ENCODE data around the gene SCP2.
A peak's percentile ranks its signal among the peaks of the same experiment; 100 is the strongest.

SCP2 gene

DNA sequence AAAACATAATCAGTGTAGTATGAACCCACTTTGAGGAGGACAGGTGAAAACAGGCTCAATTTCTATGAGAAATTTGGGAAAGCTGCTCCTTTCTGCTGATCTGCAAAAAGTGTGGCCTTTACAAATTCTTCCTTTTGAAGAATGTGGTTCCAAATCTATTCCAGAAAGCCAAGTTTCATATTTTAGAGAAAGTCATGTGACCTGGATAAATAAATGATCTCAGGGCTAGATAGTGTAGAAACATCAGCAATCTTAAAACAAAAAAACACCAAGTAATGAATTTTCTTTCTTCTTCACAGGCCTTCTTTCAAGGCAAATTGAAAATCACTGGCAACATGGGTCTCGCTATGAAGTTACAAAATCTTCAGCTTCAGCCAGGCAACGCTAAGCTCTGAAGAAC lies 123.2 kb downstream of the SCP2 start:
- Histone ChIP-seq H3K9ac (ENCODE audit: low read length) (no peak overlapping the region), H3K27me3 (ENCODE audit: control insufficient read depth, insufficient read depth, low read length) (no peaks in the 10 kb centered on the region), H3K4me1 (ENCODE audit: control insufficient read depth, insufficient read depth, low read length) (peaks cover 22% of the 10 kb centered on the region), H3K9me3 (ENCODE audit: control insufficient read depth, low read length) (no peaks in the 10 kb centered on the region), H3K36me3 (ENCODE audit: control insufficient read depth, insufficient read depth, low read length) (no peaks in the 10 kb centered on the region), H3K4me3 (ENCODE audit: low read length) (no peak overlapping the region)

DNA sequence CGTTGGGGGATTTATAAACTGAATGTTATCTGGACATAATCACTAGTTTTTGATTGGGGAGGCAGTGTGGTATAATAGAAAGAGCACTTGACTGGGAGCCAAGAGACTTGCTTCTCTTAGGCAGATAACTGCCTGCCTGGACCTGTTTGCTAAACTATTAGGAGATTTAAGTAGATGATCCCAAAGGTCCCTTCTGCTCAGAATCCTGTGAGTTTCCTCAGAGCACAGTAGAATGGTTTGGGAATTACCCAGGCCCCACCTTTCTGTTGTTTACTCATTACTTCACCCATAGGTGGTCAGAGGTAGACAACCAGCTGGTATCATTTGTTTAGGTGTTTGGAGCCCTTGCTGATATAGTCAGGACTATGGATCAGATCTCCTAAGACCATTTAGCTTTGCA lies 124.6 kb downstream of the SCP2 start:
- Histone ChIP-seq H3K9me3 (ENCODE audit: control insufficient read depth, low read length) (no peaks in the 10 kb centered on the region), H3K4me1 (ENCODE audit: control insufficient read depth, insufficient read depth, low read length) (peaks cover 16% of the 10 kb centered on the region), H3K36me3 (ENCODE audit: control insufficient read depth, insufficient read depth, low read length) (no peaks in the 10 kb centered on the region), H3K9ac (ENCODE audit: low read length) (no peak overlapping the region), H3K27me3 (ENCODE audit: control insufficient read depth, insufficient read depth, low read length) (no peaks in the 10 kb centered on the region), H3K4me3 (ENCODE audit: low read length) (no peak overlapping the region)

DNA sequence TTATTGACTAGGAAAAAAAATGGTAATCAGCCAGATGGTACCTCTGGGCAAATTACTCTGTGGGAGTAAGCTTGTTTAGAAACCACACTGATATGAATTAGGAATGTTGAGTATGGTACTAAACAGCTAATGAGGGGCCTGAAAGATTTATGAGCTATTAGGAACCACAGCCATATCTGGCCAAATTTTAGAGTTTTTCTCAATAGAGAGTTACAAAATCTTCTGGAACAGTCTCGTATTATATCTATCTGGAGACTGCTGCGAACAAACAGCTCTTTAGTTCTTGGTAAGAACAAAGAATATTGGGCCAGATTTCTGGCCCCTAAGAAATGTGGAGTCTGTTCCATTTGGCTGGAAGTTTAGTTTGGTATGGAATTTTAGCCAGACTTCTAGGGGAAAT lies 130.1 kb downstream of the SCP2 start:
- H3K27me3 ChIP-seq (ENCODE audit: control insufficient read depth, insufficient read depth, low read length) = peaks cover 15% of the 10 kb centered on the region
- no peak overlapping the region for H3K4me3 ChIP-seq (ENCODE audit: low read length)
- peaks cover 6% of the 10 kb centered on the region for H3K4me1 ChIP-seq (ENCODE audit: control insufficient read depth, insufficient read depth, low read length)
- no peak overlapping the region for H3K9ac ChIP-seq (ENCODE audit: low read length)
- H3K9me3 ChIP-seq (ENCODE audit: control insufficient read depth, low read length) = no peaks in the 10 kb centered on the region
- H3K36me3 ChIP-seq (ENCODE audit: control insufficient read depth, insufficient read depth, low read length) = no peaks in the 10 kb centered on the region

DNA sequence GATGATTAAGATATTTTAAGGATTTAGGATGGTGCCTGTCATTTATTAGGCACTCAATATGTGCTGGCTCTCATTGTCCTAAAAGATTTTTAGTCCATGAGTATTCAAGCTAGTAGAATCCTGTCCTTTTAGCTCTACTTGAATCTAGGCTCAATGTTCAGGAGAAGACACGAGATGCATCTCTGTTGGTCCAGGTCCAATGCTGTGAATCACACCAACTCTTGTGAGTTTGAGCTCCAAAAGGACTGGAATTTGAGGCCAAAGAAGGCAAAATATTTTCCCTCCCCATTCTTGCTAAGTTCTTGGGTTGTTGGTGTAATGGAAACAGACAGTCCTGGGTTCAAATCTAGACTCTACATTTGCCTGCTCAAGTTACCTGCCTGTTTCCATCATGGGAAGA lies 133.5 kb downstream of the SCP2 start:
- Histone ChIP-seq H3K9me3 (ENCODE audit: control insufficient read depth, low read length) (no peaks in the 10 kb centered on the region), H3K27me3 (ENCODE audit: control insufficient read depth, insufficient read depth, low read length) (peaks cover 38% of the 10 kb centered on the region), H3K36me3 (ENCODE audit: control insufficient read depth, insufficient read depth, low read length) (no peaks in the 10 kb centered on the region), H3K9ac (ENCODE audit: low read length) (no peak overlapping the region), H3K4me3 (ENCODE audit: low read length) (no peak overlapping the region), H3K4me1 (ENCODE audit: control insufficient read depth, insufficient read depth, low read length) (peaks cover 6% of the 10 kb centered on the region)

DNA sequence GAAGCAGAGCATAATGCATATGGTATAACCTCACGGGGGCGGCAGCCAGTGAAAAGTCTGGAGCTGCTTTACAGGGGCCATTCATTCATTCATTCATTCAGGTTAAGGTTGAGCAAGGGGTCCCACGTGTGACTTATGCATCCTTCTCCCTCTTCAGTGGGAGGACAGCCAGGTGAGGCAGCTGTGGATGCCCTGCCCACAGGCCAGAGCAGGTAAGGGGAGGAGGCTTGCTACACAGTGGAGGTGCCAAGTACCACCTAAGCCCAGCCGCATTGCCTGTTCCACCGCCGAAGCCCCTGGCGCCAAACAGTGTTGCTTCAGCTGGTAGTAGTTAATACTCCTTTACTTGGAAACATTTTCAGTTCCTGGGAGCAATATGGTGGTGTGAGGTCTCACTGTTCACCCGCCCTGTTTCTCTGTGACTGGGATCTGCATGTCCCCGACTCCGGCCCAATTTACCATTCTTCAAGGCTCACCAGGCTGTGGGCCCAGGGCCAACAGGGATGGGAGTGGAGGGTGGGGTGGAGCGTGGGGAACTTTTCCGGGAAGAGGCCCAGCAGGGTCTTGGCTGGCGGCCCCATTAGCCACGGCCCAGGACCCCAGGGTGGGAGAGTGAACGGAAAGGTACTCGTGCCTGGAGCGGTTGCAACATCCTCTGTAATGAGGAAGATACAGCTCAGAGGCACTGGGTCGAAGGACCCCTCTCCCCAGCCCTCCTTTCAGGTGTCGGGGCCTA lies 134.2 kb downstream of the SCP2 start:
- Histone ChIP-seq H3K4me1 (ENCODE audit: control insufficient read depth, insufficient read depth, low read length) (peaks cover 6% of the 10 kb centered on the region), H3K36me3 (ENCODE audit: control insufficient read depth, insufficient read depth, low read length) (no peaks in the 10 kb centered on the region), H3K9me3 (ENCODE audit: control insufficient read depth, low read length) (no peaks in the 10 kb centered on the region), H3K9ac (ENCODE audit: low read length) (peak overlapping the region; percentile 50), H3K27me3 (ENCODE audit: control insufficient read depth, insufficient read depth, low read length) (peaks cover 38% of the 10 kb centered on the region), H3K4me3 (ENCODE audit: low read length) (no peak overlapping the region)

GRCh38 chr1:53061859-53062707 lies 135.0 kb downstream of the SCP2 start, which contains the start of gene PODN:
TSS of gene PODN (plus strand) at chr1:53062213. CDS start at chr1:53069856, 7,643 bp downstream.
- H3K4me3 ChIP-seq (ENCODE audit: low read length) = no peak within 1 kb of the TSS
- H3K27me3 ChIP-seq (ENCODE audit: control insufficient read depth, insufficient read depth, low read length) = peaks cover 38% of the 10 kb centered on the region
- H3K4me1 ChIP-seq (ENCODE audit: control insufficient read depth, insufficient read depth, low read length) = peaks cover 6% of the 10 kb centered on the region
- no peaks in the 10 kb centered on the region for H3K9me3 ChIP-seq (ENCODE audit: control insufficient read depth, low read length)
- peak within 1 kb of the TSS; percentile 64 for H3K9ac ChIP-seq (ENCODE audit: low read length)
- no peaks in the 10 kb centered on the region for H3K36me3 ChIP-seq (ENCODE audit: control insufficient read depth, insufficient read depth, low read length)

DNA sequence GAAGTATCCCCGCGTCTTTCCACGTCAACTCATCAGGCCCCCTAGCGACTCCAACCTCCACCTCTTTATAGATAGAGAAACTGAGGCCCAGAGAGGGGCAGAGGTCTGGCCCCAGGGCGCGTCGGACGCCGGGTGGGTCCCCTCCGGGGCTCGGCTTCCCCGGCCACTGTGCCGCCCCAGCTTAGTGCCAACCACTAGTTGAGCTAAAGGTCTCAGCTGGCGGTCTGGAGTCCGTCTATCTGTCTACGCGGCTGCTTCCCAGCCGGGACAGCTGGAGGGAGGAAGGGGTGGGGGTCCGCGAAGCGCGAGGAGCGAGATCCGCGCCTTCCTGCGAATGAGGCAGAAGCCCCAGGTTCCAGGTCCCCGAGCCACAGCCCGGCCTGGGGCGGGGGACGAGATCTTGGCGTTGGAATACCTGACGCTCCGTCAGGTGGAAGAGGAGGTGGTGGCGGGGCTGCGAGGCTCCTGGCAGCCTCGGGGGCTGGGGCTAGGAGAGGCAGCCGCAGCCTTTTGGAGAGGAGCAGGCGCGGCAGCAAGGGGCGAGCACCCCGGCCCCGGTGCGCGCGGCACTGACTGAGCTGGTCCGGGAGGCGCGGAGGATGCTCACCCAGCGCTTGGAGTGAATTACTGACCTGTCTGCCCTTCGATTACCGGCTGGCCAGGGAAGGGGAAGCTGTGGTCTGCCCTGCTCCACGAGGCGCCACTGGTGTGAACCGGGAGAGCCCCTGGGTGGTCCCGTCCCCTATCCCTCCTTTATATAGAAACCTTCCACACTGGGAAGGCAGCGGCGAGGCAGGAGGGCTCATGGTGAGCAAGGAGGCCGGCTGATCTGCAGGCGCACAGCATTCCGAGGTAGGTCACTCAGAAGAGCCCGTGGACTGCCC lies 135.9 kb downstream of the SCP2 start:
- Histone ChIP-seq H3K9me3 (ENCODE audit: control insufficient read depth, low read length) (no peaks in the 10 kb centered on the region), H3K4me3 (ENCODE audit: low read length) (no peak overlapping the region), H3K27me3 (ENCODE audit: control insufficient read depth, insufficient read depth, low read length) (peaks cover 38% of the 10 kb centered on the region), H3K4me1 (ENCODE audit: control insufficient read depth, insufficient read depth, low read length) (peaks cover 6% of the 10 kb centered on the region), H3K9ac (ENCODE audit: low read length) (peak overlapping the region; percentile 64), H3K36me3 (ENCODE audit: control insufficient read depth, insufficient read depth, low read length) (no peaks in the 10 kb centered on the region)

DNA sequence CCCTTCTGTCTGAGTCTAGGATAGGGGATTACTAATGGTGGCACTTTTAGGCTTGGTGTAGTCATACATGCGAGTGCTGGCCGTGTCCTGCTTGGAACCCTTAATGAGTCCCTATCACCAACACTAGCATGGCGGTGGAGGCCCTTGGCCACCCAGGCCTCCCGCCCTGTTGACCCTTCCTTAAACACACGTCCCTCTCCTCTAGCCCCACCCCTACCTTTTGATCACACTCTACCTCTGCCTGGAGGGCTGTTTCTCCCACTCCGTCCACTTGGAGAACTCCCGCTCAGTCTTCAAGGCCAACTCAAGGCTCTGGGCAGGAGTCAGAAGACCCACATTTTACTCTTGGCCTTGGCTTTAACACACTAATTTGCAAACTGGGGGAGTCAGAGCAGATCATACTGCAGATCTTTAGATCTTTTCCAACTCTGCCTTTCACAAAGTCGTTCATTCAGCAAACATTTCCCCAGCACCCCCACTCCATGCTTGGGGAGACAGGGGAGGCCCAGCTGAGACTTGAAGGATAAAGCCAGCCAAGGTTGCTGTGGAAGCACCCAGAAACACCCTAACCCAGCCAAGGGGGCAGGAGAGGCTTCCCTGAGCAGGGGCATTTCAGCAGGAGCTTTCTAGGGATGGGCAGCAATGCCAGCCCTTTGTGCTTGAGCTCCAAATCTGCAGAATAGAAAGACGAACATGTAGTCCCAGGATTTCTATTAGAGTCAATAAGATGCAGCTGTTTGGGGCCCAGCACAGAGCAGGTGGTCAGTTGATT lies 136.9 kb downstream of the SCP2 start:
- no peak overlapping the region for H3K4me3 ChIP-seq (ENCODE audit: low read length)
- peaks cover 6% of the 10 kb centered on the region for H3K4me1 ChIP-seq (ENCODE audit: control insufficient read depth, insufficient read depth, low read length)
- no peaks in the 10 kb centered on the region for H3K36me3 ChIP-seq (ENCODE audit: control insufficient read depth, insufficient read depth, low read length)
- peaks cover 38% of the 10 kb centered on the region for H3K27me3 ChIP-seq (ENCODE audit: control insufficient read depth, insufficient read depth, low read length)
- H3K9ac ChIP-seq (ENCODE audit: low read length) = no peak overlapping the region
- H3K9me3 ChIP-seq (ENCODE audit: control insufficient read depth, low read length) = no peaks in the 10 kb centered on the region

- Histone ChIP-seq H3K4me1 (ENCODE audit: control insufficient read depth, insufficient read depth, low read length) (peaks cover 6% of the 10 kb centered on the region), H3K9ac (ENCODE audit: low read length) (no peak overlapping the region), H3K4me3 (ENCODE audit: low read length) (no peak overlapping the region), H3K9me3 (ENCODE audit: control insufficient read depth, low read length) (no peaks in the 10 kb centered on the region), H3K36me3 (ENCODE audit: control insufficient read depth, insufficient read depth, low read length) (no peaks in the 10 kb centered on the region), H3K27me3 (ENCODE audit: control insufficient read depth, insufficient read depth, low read length) (peaks cover 38% of the 10 kb centered on the region)
These were observed 138.3 kb downstream of the SCP2 start for GRCh38 chr1:53065391-53065790.

DNA sequence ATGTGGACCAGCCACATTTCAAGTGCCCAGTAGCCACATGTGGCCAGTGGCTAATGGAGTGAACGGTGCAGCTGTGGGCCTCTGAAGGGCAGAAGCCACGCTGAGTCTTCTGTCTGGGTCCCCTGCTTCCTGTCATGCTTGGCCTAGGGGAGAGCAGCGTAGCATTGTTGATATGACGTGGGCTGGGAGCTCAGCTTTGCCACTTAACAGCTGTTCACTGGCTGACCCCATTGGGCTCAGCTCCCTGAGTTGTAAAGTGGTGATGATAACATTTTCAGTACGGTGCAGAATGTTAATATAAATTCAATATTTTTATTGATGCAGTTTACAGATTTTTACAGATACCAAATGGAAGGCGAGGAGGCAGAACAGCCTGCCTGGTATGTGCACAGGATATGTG lies 139.4 kb downstream of the SCP2 start:
- Histone ChIP-seq H3K9ac (ENCODE audit: low read length) (no peak overlapping the region), H3K9me3 (ENCODE audit: control insufficient read depth, low read length) (no peaks in the 10 kb centered on the region), H3K4me3 (ENCODE audit: low read length) (no peak overlapping the region), H3K36me3 (ENCODE audit: control insufficient read depth, insufficient read depth, low read length) (no peaks in the 10 kb centered on the region), H3K27me3 (ENCODE audit: control insufficient read depth, insufficient read depth, low read length) (peaks cover 28% of the 10 kb centered on the region), H3K4me1 (ENCODE audit: control insufficient read depth, insufficient read depth, low read length) (peaks cover 2% of the 10 kb centered on the region)

All from mucosa of stomach (tissue), 1 donor.